ENCODE data around the gene CCR2.
A peak's percentile ranks its signal among the peaks of the same experiment; 100 is the strongest.
"Not testable (repeated sequence)": the region's sequence is repeated elsewhere in the genome, so short reads cannot be mapped to it uniquely, and the experiment has no call there.

CCR2 gene

GRCh38 chr3:46378426-46378942 is 24.6 kb downstream of the CCR2 start:
- peak; percentile 63 for DNase-seq (ENCODE audit: low read depth, low spot score)

- no peak for DNase-seq (ENCODE audit: low read depth, low spot score)
Observed at GRCh38 chr3:46380471-46381221, 26.7 kb downstream of the CCR2 start.

- no peak for DNase-seq (ENCODE audit: low read depth, low spot score)
Observed at GRCh38 chr3:46381625-46382024, 27.7 kb downstream of the CCR2 start.

- DNase-seq (ENCODE audit: low read depth, low spot score) = no peak
Observed at GRCh38 chr3:46383211-46383950, 29.5 kb downstream of the CCR2 start.

GRCh38 chr3:46383951-46384330 is 30.0 kb downstream of the CCR2 start:
- no peak for DNase-seq (ENCODE audit: low read depth, low spot score)

GRCh38 chr3:46386205-46386604 is 32.3 kb downstream of the CCR2 start:
- DNase-seq (ENCODE audit: low read depth, low spot score) = no peak

- not testable (repeated sequence) for DNase-seq (ENCODE audit: low read depth, low spot score)
Observed at GRCh38 chr3:46388847-46389246, 34.9 kb downstream of the CCR2 start.

- no peak for DNase-seq (ENCODE audit: low read depth, low spot score)
Observed at GRCh38 chr3:46389306-46389705, 35.4 kb downstream of the CCR2 start.

GRCh38 chr3:46391526-46391925 is 37.6 kb downstream of the CCR2 start:
- not testable (repeated sequence) for DNase-seq (ENCODE audit: low read depth, low spot score)

- DNase-seq (ENCODE audit: low read depth, low spot score) = no peak
Observed at GRCh38 chr3:46393011-46393410, 39.1 kb downstream of the CCR2 start.

GRCh38 chr3:46393554-46394434 is 39.9 kb downstream of the CCR2 start:
- DNase-seq (ENCODE audit: low read depth, low spot score) = no peak

GRCh38 chr3:46395210-46395661 is 41.3 kb downstream of the CCR2 start:
- DNase-seq (ENCODE audit: low read depth, low spot score) = no peak

GRCh38 chr3:46395766-46396530 is 42.0 kb downstream of the CCR2 start:
- DNase-seq (ENCODE audit: low read depth, low spot score) = no peak

- DNase-seq (ENCODE audit: low read depth, low spot score) = no peak
Observed at GRCh38 chr3:46397111-46397510, 43.2 kb downstream of the CCR2 start.

- no peak for DNase-seq (ENCODE audit: low read depth, low spot score)
Observed at GRCh38 chr3:46398186-46398955, 44.5 kb downstream of the CCR2 start.

- DNase-seq (ENCODE audit: low read depth, low spot score) = no peak
Observed at GRCh38 chr3:46399098-46399497, 45.2 kb downstream of the CCR2 start.

- no peak for DNase-seq (ENCODE audit: low read depth, low spot score)
Observed at GRCh38 chr3:46399557-46399956, 45.6 kb downstream of the CCR2 start.

- DNase-seq (ENCODE audit: low read depth, low spot score) = no peak
Observed at GRCh38 chr3:46400000-46400734, 46.3 kb downstream of the CCR2 start.

GRCh38 chr3:46400846-46401245 is 46.9 kb downstream of the CCR2 start:
- DNase-seq (ENCODE audit: low read depth, low spot score) = no peak

GRCh38 chr3:46401579-46401978 is 47.7 kb downstream of the CCR2 start:
- DNase-seq (ENCODE audit: low read depth, low spot score) = no peak

Measured in astrocyte of the hippocampus (primary cell).